HG03045 (cell line): ENCODE data around the gene CEP164.
"Not testable (repeated sequence)": the region's sequence is repeated elsewhere in the genome, so short reads cannot be mapped to it uniquely, and the experiment has no call there.

Experiments used
- ATAC-seq: cut with Tn5 transposase; IDR thresholded peaks from one replicate; pipeline ENCODE4 v1.9.1; 2021; ENCODE audit warnings: mild to moderate bottlenecking, moderate library complexity; ENCODE audit not compliant: unreplicated experiment

The CEP164 gene

DNA sequence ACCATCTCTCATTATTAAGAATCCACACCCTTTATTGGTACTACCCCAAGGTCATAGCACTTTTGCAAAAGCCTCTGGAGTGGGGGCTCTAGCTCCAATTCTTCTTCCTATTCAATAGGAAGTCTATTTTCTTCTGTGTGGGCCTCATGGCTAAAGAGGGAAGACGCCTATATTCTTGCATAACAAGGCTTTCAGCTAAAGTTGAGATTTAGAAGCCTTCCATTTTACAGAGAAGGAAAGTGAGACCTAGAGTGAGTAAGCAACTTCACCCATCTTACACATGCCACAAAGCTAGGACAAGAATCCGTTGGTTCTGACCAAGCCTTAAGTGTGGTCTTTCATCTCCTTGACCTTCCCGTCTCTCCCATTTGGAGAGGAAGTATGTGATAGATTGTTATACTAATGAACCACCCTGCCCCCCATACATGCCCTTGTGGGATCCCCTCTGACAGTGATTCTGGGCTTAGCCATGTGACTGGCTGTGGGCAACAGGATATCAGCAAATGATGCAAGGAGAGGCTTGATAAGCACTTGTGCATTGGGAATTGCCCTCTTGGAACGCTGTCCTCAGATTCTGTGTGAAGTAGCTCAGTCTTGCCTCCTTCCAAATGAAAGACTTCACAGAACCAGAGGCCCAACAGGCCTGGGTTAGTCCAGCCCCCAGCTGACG lies 23.9 kb upstream of the CEP164 start:
- no peak for ATAC-seq

DNA sequence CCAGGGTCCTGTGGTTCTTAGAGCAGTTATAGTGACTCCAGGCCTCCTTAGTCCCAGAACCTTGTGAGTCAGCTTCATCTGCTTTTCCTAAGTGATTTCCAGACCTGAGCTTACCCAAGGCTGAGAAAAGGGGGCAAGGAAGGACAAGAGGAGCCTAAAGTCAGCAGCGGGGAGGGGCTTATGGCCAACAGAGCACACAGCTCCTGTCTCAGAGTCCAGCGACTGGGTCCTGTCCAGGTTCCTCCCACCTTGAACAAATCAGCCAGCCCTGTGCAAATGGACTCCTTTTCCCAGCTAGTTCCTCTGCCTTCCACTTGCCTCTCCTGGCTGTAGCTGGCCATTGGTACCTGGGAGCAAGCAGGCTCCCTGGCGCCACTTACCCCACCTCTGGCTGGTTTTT lies 22.5 kb upstream of the CEP164 start:
- no peak for ATAC-seq

DNA sequence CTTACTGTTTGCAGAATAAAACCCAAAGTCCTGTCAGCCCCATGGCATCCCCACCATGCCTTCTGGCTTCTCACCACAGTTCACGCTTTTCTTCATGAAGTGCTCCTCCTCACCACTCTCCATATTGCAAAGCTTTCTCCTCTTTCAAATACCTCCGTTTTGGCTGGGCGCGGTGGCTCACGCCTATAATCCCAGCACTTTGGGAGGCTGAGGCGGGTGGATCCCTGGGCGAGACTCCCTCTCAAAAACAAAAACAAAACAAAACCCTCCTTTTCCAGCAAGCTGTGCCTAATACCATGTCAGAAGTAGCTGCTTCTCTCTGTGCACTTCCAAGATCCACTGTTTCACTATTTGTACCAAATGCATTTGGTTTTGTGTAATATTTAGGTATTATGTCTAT lies 18.3 kb upstream of the CEP164 start:
- ATAC-seq: no peak

DNA sequence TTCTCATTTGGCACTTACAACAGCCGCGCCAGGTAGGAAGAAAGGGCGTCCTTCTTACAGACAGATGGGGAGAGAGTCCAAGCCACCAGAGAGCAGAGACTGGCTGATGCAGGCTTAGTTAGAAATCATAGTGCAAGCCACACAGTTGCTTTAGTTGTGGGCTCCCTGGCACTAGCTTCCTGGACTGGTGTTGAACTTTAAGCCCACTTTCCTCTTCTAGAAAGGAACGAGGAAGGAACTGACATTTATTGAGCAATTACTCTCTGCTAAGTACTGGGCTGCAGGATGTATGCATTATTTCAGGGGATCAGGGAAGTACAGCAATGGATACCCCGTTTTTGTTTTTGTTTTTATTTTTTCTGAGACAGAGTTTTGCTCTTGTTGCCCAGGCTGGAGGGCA lies 14.6 kb upstream of the CEP164 start:
- ATAC-seq: no peak

DNA sequence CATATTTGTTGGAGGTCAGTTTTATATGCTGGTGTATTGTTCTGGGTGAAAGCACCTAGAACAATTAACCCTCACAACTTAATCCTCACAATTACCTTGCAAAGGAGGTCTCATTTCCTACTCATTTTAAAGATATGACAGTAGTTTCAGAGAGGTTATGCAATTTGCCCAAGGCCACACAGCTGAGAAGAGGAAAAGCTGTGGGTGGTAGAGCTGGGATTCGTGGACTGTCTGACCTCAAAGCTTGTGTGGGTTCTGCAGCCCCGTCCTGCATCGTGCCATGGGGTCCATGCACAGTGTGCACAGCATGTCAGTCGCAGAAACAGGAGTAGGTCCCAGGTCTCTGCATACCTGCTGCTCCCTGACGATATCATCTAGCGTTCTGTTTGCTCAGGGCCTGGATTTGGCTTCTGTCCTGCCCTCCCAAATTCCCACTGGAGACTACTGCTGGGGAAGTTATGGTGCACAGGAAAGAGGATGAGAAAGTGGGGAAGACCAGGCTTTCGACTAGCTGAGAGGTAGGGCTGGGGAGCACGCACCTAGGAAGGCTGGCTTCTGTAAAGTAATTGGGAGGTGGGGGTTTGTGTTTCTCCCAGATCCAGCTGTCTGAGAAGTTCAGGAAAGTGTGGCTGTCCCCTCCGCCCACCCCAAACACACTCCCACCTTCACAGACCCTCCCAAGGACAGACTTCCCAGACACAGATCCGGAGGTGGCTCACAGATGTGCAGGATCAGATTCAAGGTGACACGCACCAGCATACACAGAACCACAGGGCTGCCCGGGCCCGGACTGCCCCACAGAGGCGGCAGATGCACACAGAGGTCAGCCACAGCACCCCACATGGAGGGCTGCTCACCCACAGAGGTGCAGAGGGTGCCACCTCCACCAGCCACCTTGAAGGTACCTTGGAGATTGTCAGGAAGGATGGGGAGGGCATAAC lies 13.6 kb upstream of the CEP164 start:
- ATAC-seq: no peak

DNA sequence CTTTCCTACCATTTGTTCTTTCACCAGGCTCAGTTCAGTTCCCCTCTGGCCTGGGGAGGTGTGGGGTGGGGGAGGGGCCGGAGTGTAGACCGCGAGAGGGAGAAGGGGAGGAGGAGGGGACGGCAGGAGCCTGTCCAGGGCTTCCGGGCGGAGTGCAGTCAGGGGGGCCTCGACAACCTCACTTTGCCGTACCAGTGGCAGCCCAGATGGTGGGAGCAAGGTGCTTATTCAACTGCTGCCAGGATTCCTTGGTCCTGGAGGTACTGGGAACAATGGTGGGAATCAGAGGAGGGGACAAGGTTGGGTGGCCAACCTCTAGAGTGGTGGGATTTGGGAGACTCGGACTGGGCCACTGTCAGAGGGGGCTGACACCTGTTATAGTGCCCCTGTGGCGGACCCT lies 12.8 kb upstream of the CEP164 start:
- no peak for ATAC-seq

DNA sequence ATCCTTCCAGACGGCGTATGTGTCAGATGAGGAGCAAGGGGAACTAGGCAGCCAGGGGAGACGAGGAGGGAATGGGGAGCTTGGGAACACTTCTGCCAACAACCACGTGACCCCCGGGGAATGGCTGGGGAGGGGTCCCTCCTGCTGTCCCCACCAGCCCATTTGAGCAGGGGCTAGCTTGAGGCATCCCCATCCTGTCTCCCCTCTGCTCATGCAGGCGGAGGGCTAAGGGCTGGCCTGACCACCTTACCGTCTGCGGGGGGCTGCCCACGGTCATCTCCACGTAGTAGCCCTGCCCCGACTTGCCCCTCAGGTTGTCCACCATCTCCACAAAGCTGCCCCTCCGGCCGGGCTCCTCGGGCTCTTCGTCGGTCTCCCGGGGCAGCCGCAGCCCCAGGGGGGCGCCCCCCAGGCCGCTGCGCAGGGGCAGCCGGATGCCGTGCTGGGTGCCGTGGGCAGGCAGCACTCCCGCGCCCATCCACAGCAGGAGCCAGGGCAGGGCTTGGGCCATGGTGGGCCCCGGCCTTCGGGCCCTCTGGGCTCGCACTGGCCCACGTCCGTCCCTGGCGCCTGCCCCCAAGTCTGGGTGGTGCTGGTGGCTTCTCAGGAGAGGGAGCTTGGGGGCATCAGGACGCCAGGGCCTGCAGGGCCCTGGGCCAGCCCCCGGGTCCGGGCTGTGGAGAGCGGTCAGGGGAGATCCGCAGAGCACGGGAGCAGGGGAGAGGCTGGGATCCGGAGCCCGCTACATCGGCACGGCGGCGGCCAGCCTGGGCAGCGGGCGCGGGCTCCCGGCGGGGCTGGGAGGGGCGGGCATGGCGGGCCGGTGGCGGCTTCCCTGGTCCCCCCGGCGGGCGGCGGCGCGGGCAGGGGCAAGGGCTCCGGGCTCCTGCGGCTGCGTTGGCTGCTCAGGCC lies 12.1 kb upstream of the CEP164 start:
- ATAC-seq: no peak

DNA sequence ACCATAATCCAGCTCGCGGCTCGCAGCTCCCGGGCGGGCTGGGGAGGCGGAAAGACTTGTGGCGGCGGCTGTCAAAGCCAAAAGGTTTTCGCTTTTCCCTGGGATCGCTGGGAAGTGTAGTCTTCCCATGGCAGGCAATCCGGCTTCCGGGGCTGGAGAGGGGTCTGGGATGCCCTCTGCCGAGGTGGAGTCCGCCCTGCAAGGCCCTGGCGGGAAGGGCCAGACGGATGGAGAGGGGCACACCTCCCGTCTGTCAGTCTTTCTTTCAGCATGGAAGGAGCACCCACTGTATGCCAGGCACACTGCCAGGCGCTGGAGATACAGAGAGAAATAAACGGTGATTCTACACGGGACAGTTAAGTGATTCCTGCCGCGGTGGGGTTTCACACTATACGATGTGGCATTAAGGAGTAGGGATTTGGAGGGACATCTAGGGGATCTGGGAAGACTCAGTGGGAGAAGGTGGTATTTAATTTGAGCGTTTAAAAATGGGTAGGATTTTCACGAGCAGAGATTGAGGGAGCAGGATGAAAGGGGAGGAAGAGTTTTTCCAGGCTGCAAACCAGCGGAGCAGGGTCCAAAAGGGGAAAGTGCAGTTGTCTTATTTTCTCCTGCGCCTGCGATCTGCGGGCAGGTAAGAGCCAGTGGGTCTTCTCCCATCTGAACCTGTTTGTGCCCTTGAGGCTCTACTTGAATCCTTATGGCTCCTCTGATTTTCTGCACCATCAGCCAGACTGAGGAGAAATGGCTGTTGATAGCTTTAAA lies 11.3 kb upstream of the CEP164 start, which contains the start of gene BACE1:
Gene BACE1, minus strand, starts transcription at position 60 of the 765 bp plus-strand sequence. CDS start 461 bp downstream, outside the sequence.
- ATAC-seq: no peak

DNA sequence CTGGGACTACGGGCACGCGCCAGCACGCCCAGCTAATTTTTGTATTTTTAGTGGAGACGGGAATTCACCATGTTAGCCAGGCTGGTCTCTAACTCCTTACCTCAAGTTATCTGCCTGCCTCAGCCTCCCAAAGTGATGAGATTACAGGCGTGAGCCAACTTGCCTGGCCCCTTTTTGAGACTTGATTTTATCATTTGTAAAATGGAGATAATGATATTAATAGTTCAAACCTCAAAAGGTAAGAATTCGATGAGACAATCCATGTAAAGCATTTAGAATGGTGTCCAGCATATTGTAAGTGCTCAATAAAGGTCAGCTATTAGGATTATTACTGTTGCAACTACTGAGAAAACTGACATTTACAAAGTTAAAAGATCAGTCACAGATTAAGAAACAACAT lies 8.9 kb upstream of the CEP164 start:
- ATAC-seq: no peak

DNA sequence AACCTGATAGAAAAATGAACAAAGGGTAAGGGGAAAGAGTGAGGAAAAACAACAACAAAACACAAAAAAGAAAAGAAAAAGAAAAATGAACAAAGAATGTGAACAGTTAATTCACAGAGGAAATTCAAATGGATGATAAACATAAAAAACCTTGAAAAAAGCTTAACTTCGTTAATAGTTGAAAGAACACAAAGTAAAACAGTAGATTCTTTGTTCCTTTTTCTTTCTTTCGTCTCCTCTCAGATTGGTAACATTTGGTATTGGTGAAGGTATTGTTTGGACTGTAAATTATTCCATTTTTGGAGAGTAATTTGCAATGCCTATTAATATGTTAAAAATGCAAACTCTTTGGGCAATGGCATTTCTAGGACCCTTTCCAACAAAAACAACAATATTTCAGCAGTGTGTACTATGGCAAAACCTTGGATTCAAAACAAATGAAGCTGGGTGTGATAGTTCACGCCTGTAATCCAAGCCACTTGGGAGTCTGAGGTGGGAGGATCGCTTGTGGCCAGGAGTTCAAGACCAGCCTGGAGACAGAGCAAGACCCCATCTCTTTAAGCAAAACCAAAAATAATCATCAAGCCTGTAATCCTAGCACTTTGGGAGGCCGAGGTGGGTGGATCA lies 8.3 kb upstream of the CEP164 start:
- no peak for ATAC-seq

DNA sequence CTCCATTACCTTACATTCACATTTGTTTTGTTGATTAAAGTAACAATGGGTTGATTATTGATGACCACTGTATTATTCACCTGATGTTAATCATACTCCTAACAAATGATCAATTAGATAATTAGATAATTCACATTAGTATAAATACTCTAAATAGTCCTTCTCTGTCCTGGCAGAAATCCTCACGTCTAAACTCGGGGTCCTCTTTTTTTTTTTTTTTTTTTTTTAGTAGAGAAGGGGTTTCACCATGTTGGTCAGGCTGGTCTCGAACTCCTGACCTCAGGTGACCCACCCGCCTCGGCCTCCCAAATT lies 443 bp upstream of the CEP164 start:
- ATAC-seq: not testable (repeated sequence)

DNA sequence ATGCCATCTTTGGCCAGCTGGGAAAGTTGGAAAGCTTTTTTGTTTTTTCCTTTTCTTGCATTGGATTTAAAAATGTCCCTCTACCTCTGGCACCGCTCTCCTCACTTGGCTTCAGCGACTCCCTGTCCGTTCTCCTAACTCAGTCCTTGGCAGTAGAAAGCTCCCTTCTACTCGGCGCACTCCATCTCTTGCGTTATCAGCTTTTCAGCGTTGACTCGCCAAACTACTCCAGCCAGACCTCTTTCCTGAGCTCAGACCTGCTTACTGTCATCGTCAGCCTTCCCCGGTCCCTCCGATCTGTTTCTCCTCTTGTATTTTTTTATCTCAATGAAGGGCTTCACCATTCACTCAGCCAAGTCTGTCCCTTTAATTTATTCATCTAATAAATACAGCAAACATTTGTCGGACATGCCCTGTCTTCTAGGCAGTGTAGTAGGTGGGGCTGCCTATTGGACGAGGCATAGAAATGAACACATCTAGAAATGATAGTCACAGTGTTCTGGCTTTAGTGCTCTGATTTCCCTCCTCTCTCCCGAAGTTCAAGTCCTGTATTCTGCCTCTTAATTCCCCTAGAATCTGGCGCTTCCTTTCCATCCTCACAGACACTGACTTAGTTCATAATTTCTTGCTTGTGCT lies 839 bp downstream of the CEP164 start:
- peak; percentile 6 for ATAC-seq

DNA sequence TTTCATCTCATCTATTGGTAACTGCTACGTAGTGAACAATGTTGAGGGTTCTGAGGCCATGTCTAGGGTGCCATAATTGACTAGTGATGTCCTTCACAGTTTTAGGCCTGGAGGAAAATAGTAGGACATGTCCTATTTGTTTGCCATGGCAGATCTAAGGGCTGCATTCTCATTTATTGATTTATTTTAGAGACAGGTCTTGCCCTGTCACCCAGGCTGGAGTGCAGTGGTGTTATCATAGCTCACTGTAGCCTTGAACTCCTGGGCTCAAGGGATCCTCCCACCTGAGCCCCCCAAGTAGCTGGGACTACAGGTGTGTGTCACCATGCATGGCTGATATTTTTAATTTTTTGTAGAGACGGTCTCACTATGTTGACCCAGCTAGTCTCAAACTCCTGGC lies 5.2 kb downstream of the CEP164 start:
- ATAC-seq: no peak

DNA sequence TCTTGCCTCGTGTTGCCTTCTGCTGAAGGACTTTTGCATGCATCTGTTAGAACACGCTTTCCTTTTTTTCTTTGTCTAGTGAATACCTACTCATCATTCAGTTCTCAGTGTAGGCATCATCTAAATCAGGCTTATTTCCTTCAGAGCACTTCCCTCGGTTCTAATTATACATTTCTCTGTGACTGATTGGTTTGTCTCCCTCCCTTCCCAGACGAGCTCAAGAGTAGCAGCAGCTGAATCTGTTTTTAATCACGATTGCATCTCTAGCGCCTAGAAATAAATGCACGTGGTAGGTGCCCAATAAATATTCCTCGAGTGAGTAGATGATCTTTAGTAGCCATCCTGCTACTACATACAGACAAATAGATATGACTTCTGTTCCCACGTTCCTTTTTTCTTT lies 6.3 kb downstream of the CEP164 start:
- ATAC-seq: no peak

DNA sequence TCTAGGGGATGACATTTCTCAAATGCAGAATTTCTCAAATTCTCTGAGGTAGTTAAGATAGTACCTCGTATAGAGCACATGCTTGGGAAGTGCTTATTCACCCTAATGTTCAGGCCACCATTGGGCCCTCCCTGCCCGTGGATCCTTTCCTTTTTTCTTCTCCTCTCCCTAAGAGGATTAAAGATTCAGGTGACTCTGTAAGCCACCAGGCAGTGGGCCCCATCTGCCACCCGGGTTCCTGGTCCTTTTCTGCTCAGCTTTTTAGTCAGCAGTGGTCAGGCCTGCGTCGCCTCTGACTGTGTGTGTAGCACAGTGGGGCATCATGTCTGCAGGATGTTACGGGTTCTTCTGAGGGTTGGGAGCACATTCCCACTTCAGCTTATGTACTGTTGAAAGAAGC lies 7.2 kb downstream of the CEP164 start:
- no peak for ATAC-seq

DNA sequence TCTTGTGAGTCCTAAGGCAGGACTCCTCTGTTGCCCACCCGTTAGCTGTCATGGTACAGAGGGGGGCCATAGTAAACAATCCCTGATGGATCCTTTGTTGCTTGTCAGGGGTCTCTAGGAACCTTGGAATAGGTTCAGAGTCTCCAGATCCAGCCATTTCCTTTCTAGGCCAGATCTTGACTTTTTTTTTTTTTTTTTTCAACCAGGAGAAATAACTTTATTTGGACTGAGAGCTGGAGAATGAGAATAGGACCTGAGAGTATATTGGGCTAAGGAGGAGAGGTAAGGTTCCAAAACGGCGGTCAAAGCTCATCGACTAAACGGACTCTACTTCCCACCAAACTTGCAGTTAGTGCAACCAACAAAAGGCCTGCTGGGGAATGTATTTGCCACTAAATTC lies 7.7 kb downstream of the CEP164 start:
- no peak for ATAC-seq

DNA sequence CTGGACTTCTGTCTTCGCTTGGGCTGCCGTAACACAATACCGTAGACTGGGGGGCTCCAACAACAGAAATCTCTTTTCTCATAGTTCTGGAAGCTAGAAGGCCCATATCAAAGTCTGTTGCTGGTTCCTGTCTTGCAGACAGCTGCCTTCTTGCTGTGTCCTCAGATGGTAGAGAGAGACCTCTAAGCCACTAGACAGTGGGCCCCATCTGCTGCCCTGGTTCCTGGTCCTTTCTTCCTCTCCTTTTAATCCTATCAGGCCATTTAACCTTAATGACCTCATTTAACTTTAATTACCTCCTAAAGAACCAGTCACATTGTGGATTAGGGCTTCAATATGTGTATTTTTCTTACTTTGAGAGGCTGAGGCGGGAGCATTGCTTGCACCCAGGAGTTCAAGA lies 9.4 kb downstream of the CEP164 start:
- no peak for ATAC-seq

DNA sequence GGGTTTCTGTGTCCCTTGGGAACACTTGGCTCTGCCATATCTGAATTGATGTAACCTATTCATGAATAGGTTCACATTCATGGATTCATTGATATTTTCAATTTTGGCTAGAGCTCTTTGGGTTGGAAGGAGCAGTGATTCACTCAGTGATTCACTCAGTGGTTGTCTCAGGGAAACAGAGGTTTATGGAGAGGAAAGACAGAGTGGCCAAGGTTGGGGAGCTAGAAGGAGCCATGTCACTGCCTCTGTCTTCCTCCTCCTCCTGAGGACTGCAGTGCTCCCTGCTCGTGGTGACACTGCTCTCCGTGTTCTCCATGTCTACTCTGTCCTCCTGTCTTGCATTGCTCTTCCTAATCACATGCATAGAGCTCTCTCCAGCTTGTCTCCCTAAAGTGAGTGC lies 17.4 kb downstream of the CEP164 start:
- ATAC-seq: no peak

DNA sequence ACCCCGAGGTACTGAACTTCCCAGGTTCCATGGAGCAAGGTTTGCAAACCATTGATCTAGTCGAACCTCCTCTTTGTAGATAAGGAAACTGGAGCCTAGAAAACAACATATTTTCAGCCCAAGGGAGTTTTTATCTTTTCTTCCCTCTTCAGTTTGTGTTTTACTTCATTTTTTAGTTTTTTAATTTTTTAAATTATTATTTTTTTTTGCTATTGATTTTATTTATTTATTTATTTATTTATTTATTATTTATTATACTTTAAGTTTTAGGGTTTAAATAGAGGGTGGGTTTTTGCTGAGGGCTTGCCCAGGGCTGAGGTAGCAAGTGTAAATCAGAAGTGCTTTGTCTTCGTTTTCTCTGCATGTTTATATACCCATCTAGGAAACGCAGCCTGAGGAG lies 26.9 kb downstream of the CEP164 start:
- ATAC-seq: no peak
